ENCODE results near the gene SLC17A2.

Gene SLC17A2

GRCh38 chr6:25919657-25920056 is 10.8 kb downstream of the SLC17A2 start:
- no peak for DNase-seq (ENCODE audit: low spot score)

GRCh38 chr6:25918083-25918683 is 12.3 kb downstream of the SLC17A2 start:
- no peak for DNase-seq (ENCODE audit: low spot score)

GRCh38 chr6:25916789-25917490 is 13.6 kb downstream of the SLC17A2 start:
- no peak for DNase-seq (ENCODE audit: low spot score)

GRCh38 chr6:25916330-25916729 is 14.2 kb downstream of the SLC17A2 start:
- no peak for DNase-seq (ENCODE audit: low spot score)

- DNase-seq (ENCODE audit: low spot score) = no peak
Observed at GRCh38 chr6:25913741-25914140, 16.8 kb downstream of the SLC17A2 start.

GRCh38 chr6:25911351-25911750 is 19.1 kb downstream of the SLC17A2 start:
- DNase-seq (ENCODE audit: low spot score) = no peak

GRCh38 chr6:25907475-25908014 is 22.9 kb downstream of the SLC17A2 start:
- no peak for DNase-seq (ENCODE audit: low spot score)

GRCh38 chr6:25903467-25904099 is 26.9 kb downstream of the SLC17A2 start:
- no peak for DNase-seq (ENCODE audit: low spot score)

GRCh38 chr6:25902071-25902470 is 28.4 kb downstream of the SLC17A2 start:
- no peak for DNase-seq (ENCODE audit: low spot score)

- DNase-seq (ENCODE audit: low spot score) = no peak
Observed at GRCh38 chr6:25900843-25901242, 29.6 kb downstream of the SLC17A2 start.

- DNase-seq (ENCODE audit: low spot score) = no peak
Observed at GRCh38 chr6:25899580-25900408, 30.7 kb downstream of the SLC17A2 start.

GRCh38 chr6:25899123-25899522 is 31.4 kb downstream of the SLC17A2 start:
- no peak for DNase-seq (ENCODE audit: low spot score)

GRCh38 chr6:25898289-25898977 is 32.1 kb downstream of the SLC17A2 start:
- no peak for DNase-seq (ENCODE audit: low spot score)

GRCh38 chr6:25896252-25896651 is 34.2 kb downstream of the SLC17A2 start:
- no peak for DNase-seq (ENCODE audit: low spot score)

- DNase-seq (ENCODE audit: low spot score) = no peak
Observed at GRCh38 chr6:25895771-25896170, 34.7 kb downstream of the SLC17A2 start.

- no peak for DNase-seq (ENCODE audit: low spot score)
Observed at GRCh38 chr6:25893778-25894177, 36.7 kb downstream of the SLC17A2 start.

- no peak for DNase-seq (ENCODE audit: low spot score)
Observed at GRCh38 chr6:25892877-25893276, 37.6 kb downstream of the SLC17A2 start.

- DNase-seq (ENCODE audit: low spot score) = peak; percentile 57
Observed at GRCh38 chr6:25889877-25890853, 40.3 kb downstream of the SLC17A2 start.

GRCh38 chr6:25888626-25889025 is 41.9 kb downstream of the SLC17A2 start:
- no peak for DNase-seq (ENCODE audit: low spot score)

- DNase-seq (ENCODE audit: low spot score) = no peak
Observed at GRCh38 chr6:25886066-25886465, 44.4 kb downstream of the SLC17A2 start.
